Measurements from ENCODE around the gene CENPT.

Gene CENPT

GRCh38 chr16:67780847-67781564 lies 66.5 kb downstream of the CENPT start:
- TF ChIP-seq, protein P1, sequence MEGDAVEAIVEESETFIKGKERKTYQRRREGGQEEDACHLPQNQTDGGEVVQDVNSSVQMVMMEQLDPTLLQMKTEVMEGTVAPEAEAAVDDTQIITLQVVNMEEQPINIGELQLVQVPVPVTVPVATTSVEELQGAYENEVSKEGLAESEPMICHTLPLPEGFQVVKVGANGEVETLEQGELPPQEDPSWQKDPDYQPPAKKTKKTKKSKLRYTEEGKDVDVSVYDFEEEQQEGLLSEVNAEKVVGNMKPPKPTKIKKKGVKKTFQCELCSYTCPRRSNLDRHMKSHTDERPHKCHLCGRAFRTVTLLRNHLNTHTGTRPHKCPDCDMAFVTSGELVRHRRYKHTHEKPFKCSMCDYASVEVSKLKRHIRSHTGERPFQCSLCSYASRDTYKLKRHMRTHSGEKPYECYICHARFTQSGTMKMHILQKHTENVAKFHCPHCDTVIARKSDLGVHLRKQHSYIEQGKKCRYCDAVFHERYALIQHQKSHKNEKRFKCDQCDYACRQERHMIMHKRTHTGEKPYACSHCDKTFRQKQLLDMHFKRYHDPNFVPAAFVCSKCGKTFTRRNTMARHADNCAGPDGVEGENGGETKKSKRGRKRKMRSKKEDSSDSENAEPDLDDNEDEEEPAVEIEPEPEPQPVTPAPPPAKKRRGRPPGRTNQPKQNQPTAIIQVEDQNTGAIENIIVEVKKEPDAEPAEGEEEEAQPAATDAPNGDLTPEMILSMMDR (IDR thresholded peaks at IDR 0.05; ENCODE audit: control insufficient read depth, insufficient read depth, low read depth, low read length, missing control alignments): no peak
- DNase-seq (ENCODE audit: low read depth): no peak
- H3K4me3 ChIP-seq (ENCODE audit: control insufficient read depth, low read depth, low read length): no peak overlapping the region

DNA sequence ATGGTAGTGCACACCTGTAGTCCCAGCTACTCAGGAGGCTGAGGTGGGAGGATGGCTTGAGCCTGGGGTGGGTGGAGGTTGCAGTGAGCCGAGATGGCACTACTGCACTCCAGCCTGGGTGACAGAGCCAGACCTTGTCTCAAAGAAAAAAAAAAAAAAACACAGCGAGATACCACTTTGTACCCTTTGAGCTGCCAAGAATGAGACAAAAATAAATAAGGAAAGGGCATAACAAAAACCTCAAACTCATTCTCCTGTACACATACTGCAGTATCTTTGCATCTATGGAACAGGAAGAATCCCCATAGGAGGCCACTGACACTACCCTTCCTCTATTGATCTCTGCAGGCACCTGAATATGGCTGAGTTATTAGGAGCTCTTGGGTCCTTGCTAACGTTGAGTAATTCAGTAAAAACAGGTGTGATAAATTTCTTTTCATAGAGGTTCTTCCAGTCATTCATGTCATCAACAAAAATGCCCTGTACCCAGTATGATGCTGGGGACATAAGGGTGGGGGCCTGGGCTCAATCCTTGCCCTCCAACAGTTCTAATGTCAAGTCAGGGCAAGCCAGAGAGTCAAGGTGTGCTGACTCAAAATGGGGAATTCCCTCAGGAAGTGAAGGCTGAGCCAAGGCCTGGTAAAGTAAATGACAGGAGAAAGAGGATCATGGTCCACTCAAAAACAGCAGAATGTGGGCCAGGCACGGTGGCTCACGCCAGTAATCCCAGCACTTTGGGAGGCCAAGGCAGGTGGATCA lies 68.1 kb downstream of the CENPT start:
- DNase-seq (ENCODE audit: low read depth): no peak
- no peak overlapping the region for H3K4me3 ChIP-seq (ENCODE audit: control insufficient read depth, low read depth, low read length)
- TF ChIP-seq, protein P1 (IDR thresholded peaks at IDR 0.05; ENCODE audit: control insufficient read depth, insufficient read depth, low read depth, low read length, missing control alignments): no peak

Data from AG09309 (cell line).